ENCODE data around the gene FMN1. TPM values are rescaled to one million over a fixed set of nuclear protein-coding genes. Genes with fewer than 3 reads are reported as not detected.

The FMN1 gene
- total and polyA plus RNA-seq, 10 of the 15 experiments (the other 5 are each of a cell fraction or from before 2014, with no cell fraction given): 0.05 to 0.16 (median 0.08) TPM; not detected in 4

DNA sequence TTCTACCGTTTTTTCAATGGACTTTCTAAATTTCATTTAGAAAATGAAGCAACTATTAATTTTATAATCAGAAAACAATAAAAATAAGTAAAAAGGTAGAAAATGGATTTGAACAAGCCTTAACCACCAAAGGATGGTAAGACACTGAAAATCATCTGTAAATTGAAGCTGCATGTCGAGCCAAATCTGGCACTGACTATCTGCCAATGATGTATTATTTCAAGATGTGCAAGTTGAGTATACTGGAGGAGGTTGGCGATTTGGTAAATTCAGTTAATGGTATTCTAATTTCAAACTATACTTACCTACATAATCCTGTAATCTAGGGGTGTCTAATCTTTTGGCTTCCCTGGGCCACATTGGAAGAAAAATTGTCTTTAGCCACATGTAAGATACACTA, 93.5 kb downstream of the FMN1 start (continued):
- no peak for TF ChIP-seq EED (IDR thresholded peaks at IDR 0.05; ENCODE audit: low read depth)
- no peak for TF ChIP-seq IRF4 (IDR thresholded peaks at IDR 0.05; ENCODE audit: low read depth, low read length)
- no peak for TF ChIP-seq TCF12 (IDR thresholded peaks at IDR 0.05; ENCODE audit: low read depth, low read length)
- no peak for TF ChIP-seq HDGF (IDR thresholded peaks at IDR 0.05)
- no peak for TF ChIP-seq TARDBP (IDR thresholded peaks at IDR 0.05; ENCODE audit: borderline replicate concordance)
- no peak for TF ChIP-seq E2F8 (IDR thresholded peaks at IDR 0.05; ENCODE audit: low read depth, partially characterized antibody)
- TF ChIP-seq, protein P1, sequence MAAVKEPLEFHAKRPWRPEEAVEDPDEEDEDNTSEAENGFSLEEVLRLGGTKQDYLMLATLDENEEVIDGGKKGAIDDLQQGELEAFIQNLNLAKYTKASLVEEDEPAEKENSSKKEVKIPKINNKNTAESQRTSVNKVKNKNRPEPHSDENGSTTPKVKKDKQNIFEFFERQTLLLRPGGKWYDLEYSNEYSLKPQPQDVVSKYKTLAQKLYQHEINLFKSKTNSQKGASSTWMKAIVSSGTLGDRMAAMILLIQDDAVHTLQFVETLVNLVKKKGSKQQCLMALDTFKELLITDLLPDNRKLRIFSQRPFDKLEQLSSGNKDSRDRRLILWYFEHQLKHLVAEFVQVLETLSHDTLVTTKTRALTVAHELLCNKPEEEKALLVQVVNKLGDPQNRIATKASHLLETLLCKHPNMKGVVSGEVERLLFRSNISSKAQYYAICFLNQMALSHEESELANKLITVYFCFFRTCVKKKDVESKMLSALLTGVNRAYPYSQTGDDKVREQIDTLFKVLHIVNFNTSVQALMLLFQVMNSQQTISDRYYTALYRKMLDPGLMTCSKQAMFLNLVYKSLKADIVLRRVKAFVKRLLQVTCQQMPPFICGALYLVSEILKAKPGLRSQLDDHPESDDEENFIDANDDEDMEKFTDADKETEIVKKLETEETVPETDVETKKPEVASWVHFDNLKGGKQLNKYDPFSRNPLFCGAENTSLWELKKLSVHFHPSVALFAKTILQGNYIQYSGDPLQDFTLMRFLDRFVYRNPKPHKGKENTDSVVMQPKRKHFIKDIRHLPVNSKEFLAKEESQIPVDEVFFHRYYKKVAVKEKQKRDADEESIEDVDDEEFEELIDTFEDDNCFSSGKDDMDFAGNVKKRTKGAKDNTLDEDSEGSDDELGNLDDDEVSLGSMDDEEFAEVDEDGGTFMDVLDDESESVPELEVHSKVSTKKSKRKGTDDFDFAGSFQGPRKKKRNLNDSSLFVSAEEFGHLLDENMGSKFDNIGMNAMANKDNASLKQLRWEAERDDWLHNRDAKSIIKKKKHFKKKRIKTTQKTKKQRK (IDR thresholded peaks at IDR 0.05; ENCODE audit: low read depth, low read length): no peak
- no peak for TF ChIP-seq ZBTB11 (CRISPR knock-in tag; IDR thresholded peaks at IDR 0.05)
- no peak for TF ChIP-seq IKZF2 (IDR thresholded peaks at IDR 0.05)

Data from GM12878 (cell line).